Transverse colon (tissue), 4 donors: ENCODE results near the gene RINL. TPM values are rescaled to one million over a fixed set of nuclear protein-coding genes. Genes with fewer than 3 reads are reported as not detected.

ENCODE experiments used
- DNase-seq: peaks from one replicate; pipeline ENCODE4 v3.0.0-alpha.2; 2019
- H3K27ac ChIP-seq, 4 donors: fragments of 200-600 bp; sonication (generic); 2 replicates each; pipeline ENCODE4 v1.5.1; 2016 to 2018; ENCODE audit warnings: inconsistent platforms in 4 of 4
- H3K27me3 ChIP-seq: fragments of 200-600 bp; sonication (generic); 2 replicates; pipeline ENCODE4 v1.5.1; 2017; ENCODE audit warnings: inconsistent platforms
- H3K36me3 ChIP-seq, 4 donors: fragments of 200-600 bp; sonication (generic); 2 replicates each; pipeline ENCODE4 v1.5.1; 2017 to 2019; ENCODE audit warnings: inconsistent platforms in 4 of 4
- H3K4me1 ChIP-seq, 4 donors: fragments of 200-600 bp; sonication (generic); 2 replicates each; pipeline ENCODE4 v1.5.1; 2017 to 2020; ENCODE audit warnings: inconsistent platforms in 4 of 4
- H3K4me3 ChIP-seq, 4 donors: fragments of 200-600 bp; sonication (generic); 1 replicate in 1 of 4; 2 replicates in 3 of 4; pipeline versions ENCODE4 v1.5.1 to v1.6.1; 2017 to 2019; ENCODE audit warnings: inconsistent platforms in 4 of 4
- H3K9me3 ChIP-seq, 2 donors: fragments of 200-600 bp; sonication (generic); 2 replicates each; pipeline ENCODE4 v1.5.1; 2017 to 2019; ENCODE audit warnings: inconsistent platforms in 2 of 2
- CTCF ChIP-seq, 5 experiments: fragments of 200-600 bp in 3 of 5; fragments of 450-650 bp in 2 of 5; sonication (generic) in 3 of 5; IDR thresholded peaks; 1 replicate in 2 of 5; 2 replicates in 3 of 5; pipeline ENCODE4 v1.5.1; 2016 to 2017; ENCODE audit warnings: antibody characterized with exemption in 5 of 5, inconsistent platforms in 3 of 5, mild to moderate bottlenecking in 2 of 5, moderate library complexity in 1 of 5
- EP300 ChIP-seq: sonication (generic); formaldehyde crosslinking; IDR thresholded peaks from one replicate; pipeline ENCODE4 v1.6.1; 2017; ENCODE audit warnings: antibody characterized with exemption, low read depth
- POLR2A ChIP-seq: fragments of 450-650 bp; IDR thresholded peaks from one replicate; pipeline ENCODE4 v1.6.1; 2016; ENCODE audit warnings: antibody characterized with exemption, mild to moderate bottlenecking, moderate library complexity
- POLR2AphosphoS5 ChIP-seq, 3 donors: sonication (generic); formaldehyde crosslinking; IDR thresholded peaks; one replicate each; pipeline ENCODE4 v1.6.1; 2016; ENCODE audit warnings: antibody characterized with exemption in 3 of 3
- WGBS, 2 donors: methylation state at CpG; one replicate each; pipeline ENCODE4 v1.1.5; 2018; ENCODE audit warnings: low coverage in 1 of 2; 5-methylcytosine and 5-hydroxymethylcytosine counted together
- in situ Hi-C, 4 donors: fragments of 200-750 bp; cut with MboI; loops; one replicate each; pipeline versions ENCODE4 v1.15.0 to v1.15.1; 2017; ENCODE audit warnings: low sequenced_read_pairs in 3 of 4, low pct_ligation_motif_present in 1 of 4, low pct_unique_long_range_greater_than_20kb in 1 of 4
- intact Hi-C: fragments of 100-400 bp; cut with DNase I; formaldehyde crosslinking; loops from one replicate; pipeline ENCODE4 v1.15.1; 2023; ENCODE audit warnings: low total_unique reads
- total RNA-seq, 4 donors: library from RNA; depleted of rRNA; stranded (reverse); fragments of >200 nt; gene quantifications; one replicate each; pipeline ENCODE4 v1.1.0, GENCODE V29; 2016

Gene RINL
- total RNA-seq, 4 donors from 2014 or later: 1.8 to 7.0 (median 3.6) TPM

GRCh38 chr19:38917516-38917915, 39.4 kb upstream of the RINL start:
- no peaks in the 10 kb centered on the region for H3K27me3 ChIP-seq
- no peak for DNase-seq
- no peaks in the 10 kb centered on the region for H3K4me1 ChIP-seq
- H3K4me3 ChIP-seq: no peak overlapping the region
- no peak overlapping the region for H3K27ac ChIP-seq
- in situ Hi-C loops (no loop called here), intact Hi-C loops (no loop called here)
- WGBS, 2 donors: 85 to 100% methylated on average over 3 to 9 of the region's 9 CpGs
- no peaks in the 10 kb centered on the region for H3K36me3 ChIP-seq
- H3K9me3 ChIP-seq: no peaks in the 10 kb centered on the region
- TF ChIP-seq POLR2AphosphoS5 (IDR thresholded peaks at IDR 0.05): no peak
- TF ChIP-seq POLR2A: no peak

GRCh38 chr19:38915329-38916321, 37.5 kb upstream of the RINL start:
- 93 to 94% methylated on average over 4 to 41 of the region's 44 CpGs for WGBS, 2 donors
- no peak for DNase-seq
- TF ChIP-seq POLR2AphosphoS5 (IDR thresholded peaks at IDR 0.05) (no peak), EP300 (no peak), CTCF (IDR thresholded peaks at IDR 0.05) (no peak), POLR2A (no peak)
- no peak overlapping the region for H3K4me3 ChIP-seq
- no peaks in the 10 kb centered on the region for H3K4me1 ChIP-seq
- no peak overlapping the region for H3K27ac ChIP-seq
- intact Hi-C loops (no loop called here), in situ Hi-C loops (no loop called here)
- H3K9me3 ChIP-seq: no peaks in the 10 kb centered on the region
- H3K27me3 ChIP-seq: peaks cover 17% of the 10 kb centered on the region
- no peaks in the 10 kb centered on the region for H3K36me3 ChIP-seq

- H3K4me1 ChIP-seq: no peaks in the 10 kb centered on the region
- intact Hi-C loops (no loop called here), in situ Hi-C loops (no loop called here)
- TF ChIP-seq EP300: no peak
- TF ChIP-seq POLR2A: no peak
- H3K27me3 ChIP-seq: peaks cover 17% of the 10 kb centered on the region
- H3K9me3 ChIP-seq: no peaks in the 10 kb centered on the region
- 80 to 88% methylated on average over 3 to 8 of the region's 8 CpGs for WGBS, 2 donors
- no peak for DNase-seq
- H3K36me3 ChIP-seq: no peaks in the 10 kb centered on the region
- no peak overlapping the region for H3K4me3 ChIP-seq
- H3K27ac ChIP-seq: no peak overlapping the region
Measured at GRCh38 chr19:38913958-38914357, 35.9 kb upstream of the RINL start.

- Histone ChIP-seq H3K9me3 (no peaks in the 10 kb centered on the region), H3K27ac (no peak overlapping the region), H3K4me1 (no peaks in the 10 kb centered on the region), H3K36me3 (peaks cover 0 to 2% (median 0%) of the 10 kb centered on the region in 4 donors), H3K4me3 (no peak overlapping the region), H3K27me3 (peaks cover 17% of the 10 kb centered on the region)
- intact Hi-C loops: no loop called here
- WGBS, 2 donors: 76 to 88% methylated on average over 1 to 12 of the region's 12 CpGs
- no peak for DNase-seq
- TF ChIP-seq EP300 (no peak), POLR2AphosphoS5 (IDR thresholded peaks at IDR 0.05) (no peak), POLR2A (no peak), CTCF (IDR thresholded peaks at IDR 0.05) (no peak)
- in situ Hi-C loops: no loop called here
Measured at GRCh38 chr19:38912600-38913514, 34.8 kb upstream of the RINL start.
